Stimulated activated CD8-positive, alpha-beta memory T cell treated with anti-CD3 and anti-CD28 coated beads, Interleukin-2, amount 100 ng/mL, for 1 hour (primary cell): ENCODE data around the gene CHD6.
A peak's percentile ranks its signal among the peaks of the same experiment; 100 is the strongest.

ENCODE experiments used
- DNase-seq, 2 donors: peaks; one replicate each; pipeline ENCODE4 v3.0.0-alpha.2; 2020; ENCODE audit warnings: low read depth in 2 of 2

CHD6 gene

GRCh38 chr20:41463567-41463966 lies 154.6 kb downstream of the CHD6 start:
- DNase-seq: no peak

- no peak for DNase-seq
These were observed 155.6 kb downstream of the CHD6 start for GRCh38 chr20:41462372-41463161.

- no peak for DNase-seq
These were observed 159.4 kb downstream of the CHD6 start for GRCh38 chr20:41458761-41459160.

- no peak for DNase-seq
These were observed 160.9 kb downstream of the CHD6 start for GRCh38 chr20:41457173-41457857.

- no peak for DNase-seq
These were observed 161.8 kb downstream of the CHD6 start for GRCh38 chr20:41456351-41456750.

GRCh38 chr20:41454250-41454649 lies 163.9 kb downstream of the CHD6 start:
- no peak for DNase-seq

- DNase-seq: no peak
These were observed 164.9 kb downstream of the CHD6 start for GRCh38 chr20:41453010-41453950.

- no peak for DNase-seq
These were observed 166.0 kb downstream of the CHD6 start for GRCh38 chr20:41452226-41452625.

GRCh38 chr20:41447006-41447405 lies 171.2 kb downstream of the CHD6 start:
- no peak for DNase-seq

GRCh38 chr20:41446456-41446855 lies 171.7 kb downstream of the CHD6 start:
- DNase-seq: no peak

GRCh38 chr20:41444821-41445220 lies 173.4 kb downstream of the CHD6 start:
- DNase-seq: no peak

- DNase-seq: no peak
These were observed 174.5 kb downstream of the CHD6 start for GRCh38 chr20:41443691-41444090.

GRCh38 chr20:41440882-41441281 lies 177.3 kb downstream of the CHD6 start:
- no peak for DNase-seq

- no peak for DNase-seq
These were observed 180.3 kb downstream of the CHD6 start for GRCh38 chr20:41437836-41438235.

GRCh38 chr20:41436679-41437078 lies 181.5 kb downstream of the CHD6 start:
- no peak for DNase-seq

- DNase-seq: no peak
These were observed 185.0 kb downstream of the CHD6 start for GRCh38 chr20:41433203-41433602.

GRCh38 chr20:41432746-41433145 lies 185.4 kb downstream of the CHD6 start:
- DNase-seq: no peak

GRCh38 chr20:41428285-41428684 lies 189.9 kb downstream of the CHD6 start:
- DNase-seq: peak in 1 of 2 donors; percentile 3

GRCh38 chr20:41427833-41428232 lies 190.3 kb downstream of the CHD6 start:
- no peak for DNase-seq

- DNase-seq: no peak
These were observed 191.2 kb downstream of the CHD6 start for GRCh38 chr20:41426976-41427375.

GRCh38 chr20:41426086-41426830 lies 191.9 kb downstream of the CHD6 start:
- DNase-seq: no peak
